ENCODE data around the gene CDK4.

Gene CDK4

GRCh38 chr12:57739387-57739786 is 12.7 kb downstream of the CDK4 start:
- no peak overlapping the region for H3K4me3 ChIP-seq (replicated peaks; ENCODE audit: insufficient read depth, low read length)
- TF ChIP-seq SPI1 (IDR thresholded peaks at IDR 0.05; ENCODE audit: borderline replicate concordance, low read depth) (no peak), REST (IDR thresholded peaks at IDR 0.05; ENCODE audit: insufficient replicate concordance, low read depth) (no peak), POLR2AphosphoS5 (IDR thresholded peaks at IDR 0.05; ENCODE audit: low read depth) (no peak), GABPA (IDR thresholded peaks at IDR 0.05; ENCODE audit: low read depth) (no peak)
- TF ChIP-seq, protein P1, sequence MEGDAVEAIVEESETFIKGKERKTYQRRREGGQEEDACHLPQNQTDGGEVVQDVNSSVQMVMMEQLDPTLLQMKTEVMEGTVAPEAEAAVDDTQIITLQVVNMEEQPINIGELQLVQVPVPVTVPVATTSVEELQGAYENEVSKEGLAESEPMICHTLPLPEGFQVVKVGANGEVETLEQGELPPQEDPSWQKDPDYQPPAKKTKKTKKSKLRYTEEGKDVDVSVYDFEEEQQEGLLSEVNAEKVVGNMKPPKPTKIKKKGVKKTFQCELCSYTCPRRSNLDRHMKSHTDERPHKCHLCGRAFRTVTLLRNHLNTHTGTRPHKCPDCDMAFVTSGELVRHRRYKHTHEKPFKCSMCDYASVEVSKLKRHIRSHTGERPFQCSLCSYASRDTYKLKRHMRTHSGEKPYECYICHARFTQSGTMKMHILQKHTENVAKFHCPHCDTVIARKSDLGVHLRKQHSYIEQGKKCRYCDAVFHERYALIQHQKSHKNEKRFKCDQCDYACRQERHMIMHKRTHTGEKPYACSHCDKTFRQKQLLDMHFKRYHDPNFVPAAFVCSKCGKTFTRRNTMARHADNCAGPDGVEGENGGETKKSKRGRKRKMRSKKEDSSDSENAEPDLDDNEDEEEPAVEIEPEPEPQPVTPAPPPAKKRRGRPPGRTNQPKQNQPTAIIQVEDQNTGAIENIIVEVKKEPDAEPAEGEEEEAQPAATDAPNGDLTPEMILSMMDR (IDR thresholded peaks at IDR 0.05; ENCODE audit: insufficient read depth, low read length): no peak
- no peak overlapping the region for H3K27ac ChIP-seq (replicated peaks)
- H3K27me3 ChIP-seq (ENCODE audit: insufficient read depth, poor library complexity, severe bottlenecking): no peaks in the 10 kb centered on the region
- DNase-seq (ENCODE audit: low read depth in 1 of 2, low spot score in 1 of 2): no peak

GRCh38 chr12:57738661-57739237 is 13.4 kb downstream of the CDK4 start, which contains the start of gene AGAP2:
Gene AGAP2 (minus strand): TSS chr12:57738742. CDS start chr12:57738246, 496 bp downstream.
- Histone ChIP-seq H3K27me3 (ENCODE audit: insufficient read depth, poor library complexity, severe bottlenecking) (no peaks in the 10 kb centered on the region), H3K4me3 (replicated peaks; ENCODE audit: insufficient read depth, low read length) (no peak within 1 kb of the TSS), H3K27ac (replicated peaks) (no peak within 1 kb of the TSS)
- no peak for DNase-seq (ENCODE audit: low read depth in 1 of 2, low spot score in 1 of 2)
- TF ChIP-seq GABPA (IDR thresholded peaks at IDR 0.05; ENCODE audit: low read depth) (no peak), POLR2AphosphoS5 (IDR thresholded peaks at IDR 0.05; ENCODE audit: low read depth) (no peak), SPI1 (IDR thresholded peaks at IDR 0.05; ENCODE audit: borderline replicate concordance, low read depth) (no peak), REST (IDR thresholded peaks at IDR 0.05; ENCODE audit: insufficient replicate concordance, low read depth) (no peak)
- TF ChIP-seq, protein P1 (IDR thresholded peaks at IDR 0.05; ENCODE audit: insufficient read depth, low read length): no peak

GRCh38 chr12:57737467-57738460 is 14.3 kb downstream of the CDK4 start:
- no peak overlapping the region for H3K27ac ChIP-seq (replicated peaks)

More at GRCh38 chr12:57737467-57738460, 14.3 kb downstream of the CDK4 start:
- no peak for DNase-seq (ENCODE audit: low read depth in 1 of 2, low spot score in 1 of 2)
- Histone ChIP-seq H3K4me3 (replicated peaks; ENCODE audit: insufficient read depth, low read length) (no peak overlapping the region), H3K27me3 (ENCODE audit: insufficient read depth, poor library complexity, severe bottlenecking) (no peaks in the 10 kb centered on the region)
- no peak for TF ChIP-seq POLR2AphosphoS5 (IDR thresholded peaks at IDR 0.05; ENCODE audit: low read depth)
- no peak for TF ChIP-seq REST (IDR thresholded peaks at IDR 0.05; ENCODE audit: insufficient replicate concordance, low read depth)
- TF ChIP-seq, protein P1 (IDR thresholded peaks at IDR 0.05; ENCODE audit: insufficient read depth, low read length): no peak
- no peak for TF ChIP-seq SPI1 (IDR thresholded peaks at IDR 0.05; ENCODE audit: borderline replicate concordance, low read depth)
- no peak for TF ChIP-seq GABPA (IDR thresholded peaks at IDR 0.05; ENCODE audit: low read depth)

All from HL-60 (cell line).